ENCODE results near the gene C19orf81. TPM values are rescaled to one million over a fixed set of nuclear protein-coding genes. Genes with fewer than 3 reads are reported as not detected.
"Not testable (repeated sequence)": the region's sequence is repeated elsewhere in the genome, so short reads cannot be mapped to it uniquely, and the experiment has no call there.

Gene C19orf81
- polyA plus RNA-seq = 1 to 10 TPM in 1 of 3 donors, not detected in 2; 1.5 TPM

GRCh38 chr19:50649433-50650391, at the start of gene C19orf81:
Gene C19orf81 (plus strand): TSS chr19:50649445. CDS start chr19:50649445, 0 bp downstream.
- WGBS, 3 donors = 22 to 27% (median 26%) methylated on average over 7 of the region's 7 CpGs
- no peak within 1 kb of the TSS for H3K27ac ChIP-seq (ENCODE audit: low read depth, low read length)

- 59 to 78% (median 65%) methylated on average over 11 of the region's 11 CpGs for WGBS, 3 donors
- H3K27ac ChIP-seq (ENCODE audit: low read depth, low read length) = no peak overlapping the region
Measured at GRCh38 chr19:50601407-50602088, 47.7 kb upstream of the C19orf81 start.

DNA sequence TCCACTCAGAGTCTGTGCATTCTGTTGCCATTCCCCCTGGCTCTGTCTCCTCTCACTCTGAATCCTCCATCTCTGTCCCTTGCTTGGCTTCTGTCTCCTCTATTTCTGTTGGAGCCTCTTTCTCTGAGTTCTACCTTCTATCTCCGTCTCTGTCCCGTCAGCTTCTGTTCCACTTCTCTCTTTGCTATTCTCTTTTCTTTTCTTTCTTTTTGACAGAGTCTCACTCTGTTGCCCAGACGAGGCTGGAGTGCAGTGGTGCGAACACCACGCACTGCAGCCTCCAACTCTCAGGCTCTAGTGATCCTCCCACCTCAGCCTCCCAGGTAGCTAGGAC, 47.2 kb upstream of the C19orf81 start:
- 84% methylated on average over 5 of the region's 5 CpGs for WGBS, 3 donors
- no peak overlapping the region for H3K27ac ChIP-seq (ENCODE audit: low read depth, low read length)

DNA sequence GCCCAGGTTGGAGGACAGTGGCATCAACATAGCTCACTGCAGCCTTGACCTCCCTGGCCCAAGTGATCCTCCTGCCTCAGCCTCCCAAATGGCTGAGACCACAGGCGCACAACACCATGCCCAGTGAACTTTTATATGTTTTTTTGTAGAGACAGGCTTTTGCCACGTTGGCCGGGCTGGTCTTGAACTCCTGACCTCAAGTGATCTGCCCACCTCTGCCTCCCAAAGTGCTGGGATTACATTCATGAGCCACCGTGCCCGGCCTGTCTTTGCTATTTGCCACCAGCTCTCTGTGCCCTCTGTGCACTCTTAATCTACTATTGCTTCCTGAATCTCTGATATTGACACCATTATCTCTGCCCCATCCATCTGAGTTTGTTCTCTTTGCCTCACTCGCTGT, 46.7 kb upstream of the C19orf81 start:
- 72 to 84% (median 73%) methylated on average over 6 of the region's 6 CpGs for WGBS, 3 donors
- no peak overlapping the region for H3K27ac ChIP-seq (ENCODE audit: low read depth, low read length)

- 72 to 82% (median 78%) methylated on average over 4 of the region's 4 CpGs for WGBS, 3 donors
- H3K27ac ChIP-seq (ENCODE audit: low read depth, low read length) = no peak overlapping the region
Measured at GRCh38 chr19:50602935-50603334, 46.3 kb upstream of the C19orf81 start.

DNA sequence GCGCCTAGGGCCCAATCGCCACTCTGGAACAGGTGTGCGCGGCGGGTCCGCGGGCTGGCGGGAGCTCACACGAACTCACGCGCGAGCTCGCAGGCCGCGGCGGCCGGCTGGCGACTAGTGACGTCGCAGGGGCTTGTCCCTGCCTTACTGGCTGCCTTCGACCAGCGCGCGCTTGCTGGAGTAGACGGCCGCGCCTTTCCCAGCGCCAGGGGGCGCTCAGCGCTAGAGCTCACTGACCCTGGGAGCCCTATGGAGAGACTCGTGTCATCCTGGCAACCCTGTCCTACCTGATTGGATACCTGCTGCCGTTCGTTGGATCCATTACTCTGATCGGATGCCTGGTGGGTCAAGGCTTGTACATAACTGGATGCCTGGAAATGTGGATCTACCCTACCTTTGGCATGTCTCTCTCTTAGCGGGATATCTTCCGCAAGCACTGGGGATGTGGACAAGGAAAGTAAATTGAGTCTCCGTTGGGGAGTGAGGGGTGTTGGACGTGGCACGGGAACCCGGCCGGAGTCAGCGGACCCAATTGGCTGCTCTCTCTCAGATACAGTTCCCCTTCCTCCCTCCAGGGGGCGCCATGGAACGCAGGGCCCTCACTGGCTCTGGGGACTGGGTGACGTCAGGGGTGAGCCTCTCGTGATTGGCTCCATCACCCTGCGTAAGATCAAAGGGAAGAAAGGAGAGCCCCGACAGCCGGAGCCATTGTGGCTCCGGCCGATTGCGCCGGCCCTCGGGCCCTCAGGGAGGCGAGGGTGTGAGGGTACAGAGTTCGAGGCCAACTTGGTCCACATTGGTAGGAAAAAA, 44.8 kb upstream of the C19orf81 start:
- 46 to 70% methylated on average over 23 to 44 of the region's 56 CpGs; no CpG with 5 or more reads in 1 of the 3 donors for WGBS, 3 donors
- not testable (repeated sequence) for H3K27ac ChIP-seq (ENCODE audit: low read depth, low read length)

DNA sequence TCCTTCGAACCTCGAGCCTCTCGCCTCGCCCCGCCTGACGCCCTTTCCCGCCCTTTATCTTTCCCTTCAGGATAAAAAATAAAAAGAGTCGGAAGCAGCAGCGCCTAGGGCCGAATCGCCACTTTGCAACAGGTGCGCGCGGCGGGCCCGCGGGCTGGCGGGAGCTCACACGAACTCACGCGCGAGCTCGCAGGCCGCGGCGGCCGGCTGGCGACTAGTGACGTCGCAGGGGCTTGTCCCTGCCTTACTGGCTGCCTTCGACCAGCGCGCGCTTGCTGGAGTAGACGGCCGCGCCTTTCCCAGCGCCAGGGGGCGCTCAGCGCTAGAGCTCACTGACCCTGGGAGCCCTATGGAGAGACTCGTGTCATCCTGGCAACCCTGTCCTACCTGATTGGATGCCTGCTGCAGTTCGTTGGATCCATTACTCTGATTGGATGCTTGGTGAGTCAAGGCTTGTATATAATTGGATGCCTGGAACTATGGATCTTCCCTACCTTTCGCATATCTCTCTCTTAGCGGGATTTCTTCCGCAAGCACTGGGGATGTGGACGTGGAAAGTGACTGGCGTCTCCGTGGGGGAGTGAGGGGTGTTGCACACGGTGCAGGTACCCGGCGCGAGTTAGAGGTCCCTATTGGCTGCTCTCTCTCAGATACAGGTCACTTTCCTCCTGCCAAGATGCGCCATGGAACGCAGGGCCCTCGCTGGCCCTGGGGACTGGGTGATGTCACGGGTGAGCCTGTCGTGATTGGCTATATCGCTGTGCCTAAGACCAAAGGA, 43.0 kb upstream of the C19orf81 start:
- WGBS, 3 donors = 36 to 39% (median 37%) methylated on average over 42 to 47 of the region's 58 CpGs
- not testable (repeated sequence) for H3K27ac ChIP-seq (ENCODE audit: low read depth, low read length)

DNA sequence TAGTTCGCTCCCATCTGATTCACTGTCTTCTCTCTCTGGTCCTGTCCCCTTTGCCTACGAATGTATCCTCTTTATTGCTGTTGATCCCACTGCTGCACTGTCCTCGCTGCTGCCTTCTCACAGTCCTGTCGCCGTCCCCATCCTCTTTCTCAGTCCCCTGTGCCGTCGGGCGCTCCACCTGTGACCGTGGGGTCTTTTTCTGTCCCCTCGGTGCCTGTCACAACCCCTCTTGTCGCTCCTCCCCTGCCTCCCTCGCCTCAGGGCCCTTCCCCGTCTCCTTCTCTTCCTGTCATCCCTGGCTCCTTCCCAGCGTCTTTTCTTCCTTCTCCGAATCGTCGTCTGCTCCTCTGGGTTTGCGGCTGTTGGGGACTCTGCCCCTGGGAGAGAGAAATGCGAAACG, 41.9 kb upstream of the C19orf81 start:
- H3K27ac ChIP-seq (ENCODE audit: low read depth, low read length) = no peak overlapping the region
- WGBS, 3 donors = 66 to 73% (median 67%) methylated on average over 20 of the region's 20 CpGs

GRCh38 chr19:50607874-50608785, 41.1 kb upstream of the C19orf81 start:
- 15 to 17% (median 17%) methylated on average over 56 of the region's 56 CpGs for WGBS, 3 donors
- H3K27ac ChIP-seq (ENCODE audit: low read depth, low read length) = no peak overlapping the region

- not testable (repeated sequence) for H3K27ac ChIP-seq (ENCODE audit: low read depth, low read length)
- WGBS, 3 donors = 70 to 83% (median 76%) methylated on average over 11 of the region's 11 CpGs
Measured at GRCh38 chr19:50612504-50613404, 36.5 kb upstream of the C19orf81 start.

DNA sequence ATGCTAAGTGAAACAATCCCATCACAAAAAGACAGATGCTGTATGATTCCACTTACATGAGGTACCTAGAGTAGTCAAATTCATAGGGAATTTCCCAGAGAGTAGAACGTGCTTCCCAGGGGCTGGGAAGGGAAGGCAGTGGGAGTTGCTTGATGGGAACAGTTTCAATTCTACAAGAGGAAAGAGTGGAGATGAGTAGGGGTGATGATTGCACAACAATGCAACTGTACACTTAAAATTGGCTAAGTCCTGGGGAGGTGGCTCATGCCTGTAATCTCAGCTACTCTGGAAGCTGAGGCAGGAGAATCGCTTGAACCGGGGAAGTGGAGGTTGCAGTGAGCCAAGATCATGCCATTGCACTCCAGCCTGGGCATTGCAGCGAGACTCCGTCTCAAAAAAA, 30.9 kb upstream of the C19orf81 start:
- WGBS, 3 donors = 69 to 83% (median 72%) methylated on average over 4 of the region's 5 CpGs
- H3K27ac ChIP-seq (ENCODE audit: low read depth, low read length) = not testable (repeated sequence)

- WGBS, 3 donors = 74 to 79% (median 79%) methylated on average over 5 of the region's 5 CpGs
- not testable (repeated sequence) for H3K27ac ChIP-seq (ENCODE audit: low read depth, low read length)
Measured at GRCh38 chr19:50619184-50619583, 30.1 kb upstream of the C19orf81 start.

DNA sequence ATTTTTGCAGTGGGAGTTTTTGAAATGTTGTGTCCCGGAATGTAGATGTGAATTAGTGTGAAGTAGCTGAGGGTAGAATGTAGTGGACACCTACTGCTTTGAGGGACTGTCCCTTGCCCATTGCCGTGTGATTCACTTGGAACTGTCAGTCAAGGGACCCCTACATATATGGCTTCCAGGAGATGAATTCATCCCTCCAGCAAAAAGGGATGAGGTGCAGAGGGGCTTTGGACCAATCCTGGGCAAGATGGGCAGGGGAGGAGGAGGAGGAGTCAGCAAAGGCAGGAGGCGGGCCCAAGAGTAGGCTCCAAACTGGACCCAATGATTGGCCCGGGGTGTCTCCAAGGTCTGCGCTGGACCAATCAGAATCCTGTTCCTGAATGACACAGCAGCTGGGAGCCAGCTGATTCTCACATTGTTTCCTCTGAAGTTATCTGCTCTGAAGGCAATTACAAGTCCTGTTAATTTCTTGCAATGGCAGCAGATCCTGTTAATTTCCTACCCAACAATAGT, 28.8 kb upstream of the C19orf81 start:
- H3K27ac ChIP-seq (ENCODE audit: low read depth, low read length) = not testable (repeated sequence)
- 78 to 89% (median 86%) methylated on average over 2 to 4 of the region's 5 CpGs for WGBS, 3 donors

DNA sequence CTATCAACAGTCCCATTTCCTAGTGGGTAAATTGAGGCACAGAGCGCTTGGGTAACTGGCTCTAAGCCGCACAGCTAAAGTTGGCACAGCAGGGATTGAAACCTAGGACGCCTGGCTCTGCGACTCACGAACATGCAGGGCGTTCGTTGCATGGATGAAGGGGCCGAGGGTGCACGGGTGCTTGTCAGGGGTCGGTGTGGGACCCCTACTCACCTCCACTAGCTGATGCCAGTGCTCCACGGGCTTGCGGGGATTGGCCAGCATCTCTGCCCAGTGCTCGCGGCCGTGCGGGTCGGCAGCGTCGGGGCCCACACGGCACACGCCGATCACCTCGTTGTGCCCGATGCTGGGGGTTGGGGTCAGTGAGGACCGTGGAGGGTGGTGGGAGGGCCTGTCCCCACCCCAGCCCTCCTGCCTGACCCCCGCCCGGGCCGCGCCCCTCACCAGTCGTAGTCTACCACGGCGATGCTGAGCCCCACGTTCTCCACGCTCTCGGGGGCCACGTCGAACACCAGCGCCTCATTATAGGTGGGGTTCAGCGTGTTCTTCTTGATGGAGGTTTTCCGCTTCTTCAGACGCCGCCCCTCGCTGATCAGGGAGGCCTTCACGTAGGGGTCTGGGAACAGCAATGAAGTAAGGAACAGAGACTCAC, 24.2 kb upstream of the C19orf81 start:
- WGBS, 3 donors = 83 to 92% (median 91%) methylated on average over 43 to 44 of the region's 44 CpGs

GRCh38 chr19:50626011-50626410, 23.2 kb upstream of the C19orf81 start:
- WGBS, 3 donors = 64 to 68% (median 65%) methylated on average over 4 of the region's 4 CpGs
- H3K27ac ChIP-seq (ENCODE audit: low read depth, low read length) = no peak overlapping the region

More for the DNA sequence above, 24.2 kb upstream of the C19orf81 start:
- no peak overlapping the region for H3K27ac ChIP-seq (ENCODE audit: low read depth, low read length)
